ENCODE measurements around the gene IL13RA1.
"Not testable (repeated sequence)": the region's sequence is repeated elsewhere in the genome, so short reads cannot be mapped to it uniquely, and the experiment has no call there.

The IL13RA1 gene

DNA sequence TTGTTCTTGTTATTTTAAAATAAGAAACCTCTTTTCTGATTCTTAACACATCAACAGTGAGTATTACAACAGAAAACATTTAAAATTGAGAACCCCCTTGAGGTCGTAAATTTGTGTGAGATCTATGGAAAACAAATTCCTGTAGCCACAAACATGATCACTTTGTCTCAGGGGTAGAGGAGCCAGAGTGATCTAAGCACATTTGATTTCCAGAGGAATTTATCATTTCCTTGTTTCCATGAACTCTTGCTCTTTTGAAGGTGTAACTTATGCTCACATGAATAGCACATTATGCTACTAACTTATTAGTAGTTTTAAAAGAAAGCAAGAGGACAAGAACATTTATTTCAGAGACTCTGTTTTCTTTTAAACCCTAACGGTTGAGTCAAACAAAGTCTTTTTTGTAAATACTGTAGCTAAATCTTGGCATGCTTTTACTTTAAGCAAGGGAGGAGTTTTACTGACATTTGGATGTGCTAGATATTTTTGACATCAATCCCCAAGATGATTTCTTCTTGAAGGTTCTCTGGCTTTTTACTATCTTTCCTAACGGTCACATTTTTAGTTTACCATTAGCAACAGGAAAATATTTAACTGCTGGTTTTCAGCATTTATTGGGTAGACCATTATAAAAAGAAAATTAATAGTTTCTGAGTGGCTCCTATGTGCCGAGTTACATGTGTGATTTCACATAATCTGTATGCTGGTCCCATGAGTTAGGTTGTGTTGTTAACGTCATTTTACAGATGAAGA, 68.3 kb downstream of the IL13RA1 start:
- FAIRE-seq, result no peak

DNA sequence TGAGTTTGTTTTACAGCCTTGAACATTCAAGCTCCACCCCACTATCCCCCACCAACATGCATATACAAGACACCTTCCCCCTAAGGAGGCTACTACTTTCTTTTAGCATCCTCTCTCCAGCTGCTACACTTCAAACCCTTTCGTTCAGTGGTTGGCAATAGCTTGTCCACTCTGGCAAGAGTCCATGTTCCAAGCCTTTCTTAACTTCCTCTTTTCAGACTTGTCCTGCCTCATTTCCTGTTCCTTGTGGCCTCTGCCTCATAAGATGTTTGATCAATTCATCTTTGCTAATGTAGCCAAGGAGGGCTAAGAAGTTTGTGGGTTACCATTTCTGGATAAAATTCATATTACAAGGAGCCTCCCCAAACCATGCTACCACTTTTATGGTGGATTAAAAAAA, 75.5 kb downstream of the IL13RA1 start:
- no peak for FAIRE-seq

DNA sequence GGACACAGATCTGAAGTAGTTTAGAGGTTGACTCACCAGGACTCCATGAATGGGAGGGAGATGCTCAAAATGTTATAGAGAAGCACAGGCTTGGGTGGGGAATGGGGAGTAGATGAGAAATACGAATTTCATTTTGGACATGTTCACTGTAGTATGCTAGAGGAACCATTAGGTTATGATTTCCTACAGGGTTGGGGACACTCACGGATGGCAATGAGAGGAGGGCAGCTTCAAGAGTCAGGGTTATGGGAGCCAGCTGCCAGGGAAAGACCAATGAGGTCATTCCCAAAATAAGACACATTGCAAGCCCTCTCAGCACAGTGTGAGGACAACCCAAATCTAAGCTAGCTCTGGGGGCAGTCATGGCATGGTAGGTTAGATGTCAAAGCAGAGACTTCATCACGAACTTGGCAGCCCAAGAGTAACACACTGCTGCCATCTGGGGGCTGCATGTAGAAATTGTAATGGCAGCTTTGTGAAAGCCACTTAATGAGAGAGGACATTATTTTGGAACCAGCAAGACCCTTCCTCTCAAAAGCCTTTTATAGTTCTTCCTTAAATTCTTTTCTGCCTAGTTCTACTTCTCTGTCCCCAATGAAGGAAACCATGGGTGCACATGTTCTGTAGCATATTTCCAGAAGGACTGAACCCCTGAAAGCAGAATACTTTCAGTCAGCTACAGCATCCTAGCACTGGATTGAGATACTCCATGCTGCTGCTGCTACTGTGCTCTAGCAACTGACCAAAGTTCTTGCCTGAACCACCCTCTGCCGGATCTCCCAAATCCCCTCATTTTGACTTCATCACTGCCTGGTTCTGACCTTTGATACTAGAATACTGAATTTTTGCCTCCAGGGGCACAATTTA, 80.0 kb downstream of the IL13RA1 start:
- FAIRE-seq, result peak; percentile 37

DNA sequence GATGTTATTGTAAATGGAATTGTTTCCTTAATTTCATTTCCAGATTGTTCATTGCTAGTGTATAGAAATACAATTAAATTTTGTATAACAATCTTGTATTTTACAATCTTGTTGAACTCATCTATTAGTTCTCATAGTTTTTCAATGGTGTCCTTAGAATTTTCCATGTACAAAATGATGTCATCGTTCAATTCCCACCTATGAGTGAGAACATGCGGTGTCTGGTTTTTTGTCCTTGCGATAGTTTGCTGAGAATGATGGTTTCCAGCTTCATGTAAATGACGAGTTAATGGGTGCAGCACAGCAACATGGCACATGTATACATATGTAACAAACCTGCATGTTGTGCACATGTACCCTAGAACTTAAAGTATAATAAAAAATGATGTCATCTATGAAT, 89.9 kb downstream of the IL13RA1 start:
- FAIRE-seq, result not testable (repeated sequence)

DNA sequence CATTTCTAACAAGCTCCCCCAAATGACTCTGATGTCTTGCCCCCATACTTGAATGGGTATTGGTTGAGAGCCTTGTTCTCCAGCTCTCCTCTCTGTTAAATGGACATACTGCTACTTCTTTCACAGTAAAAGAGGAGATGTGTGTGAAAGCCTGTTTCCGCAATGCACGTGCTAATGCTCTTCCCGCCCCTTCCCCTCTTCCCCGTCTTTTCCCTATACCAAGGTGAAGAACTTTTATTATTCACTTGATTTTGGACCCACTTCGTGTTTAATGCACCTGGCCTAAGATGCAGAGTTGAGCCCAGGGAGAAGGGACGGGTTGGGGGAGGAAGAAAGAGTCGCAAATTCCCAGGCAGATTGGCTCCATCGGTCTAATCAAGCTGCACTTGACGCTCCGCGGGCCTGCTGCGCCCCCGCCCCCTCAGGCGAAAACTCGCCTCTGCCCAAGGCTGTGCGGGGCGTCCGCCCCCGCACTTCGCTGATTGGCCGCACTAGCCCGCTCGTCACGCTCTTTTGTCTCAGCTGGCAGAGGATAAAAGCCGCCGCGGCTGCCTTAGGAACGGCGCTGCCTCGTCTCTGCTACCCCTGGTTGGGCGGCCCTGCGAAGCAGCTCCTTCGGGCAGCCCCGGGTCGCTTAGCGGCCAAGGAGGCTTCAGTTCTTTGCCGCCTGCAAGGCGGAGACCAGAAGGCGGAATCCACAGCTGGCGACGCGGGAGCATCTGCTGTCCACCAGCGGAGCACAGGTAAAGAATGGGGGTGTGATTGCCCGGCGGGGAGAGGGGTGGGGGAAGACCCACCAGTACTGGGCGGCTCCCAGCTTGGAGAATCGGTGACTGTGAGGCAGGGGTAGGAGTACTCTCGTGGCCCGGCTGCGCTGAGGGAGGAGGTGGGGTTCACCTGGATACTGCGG, 96.1 kb downstream of the IL13RA1 start, which contains the start of gene ZCCHC12:
ZCCHC12 (plus strand) TSS at position 562 of the 910 bp plus-strand sequence. CDS start 1,421 bp downstream, outside the sequence.
- FAIRE-seq, result no peak

DNA sequence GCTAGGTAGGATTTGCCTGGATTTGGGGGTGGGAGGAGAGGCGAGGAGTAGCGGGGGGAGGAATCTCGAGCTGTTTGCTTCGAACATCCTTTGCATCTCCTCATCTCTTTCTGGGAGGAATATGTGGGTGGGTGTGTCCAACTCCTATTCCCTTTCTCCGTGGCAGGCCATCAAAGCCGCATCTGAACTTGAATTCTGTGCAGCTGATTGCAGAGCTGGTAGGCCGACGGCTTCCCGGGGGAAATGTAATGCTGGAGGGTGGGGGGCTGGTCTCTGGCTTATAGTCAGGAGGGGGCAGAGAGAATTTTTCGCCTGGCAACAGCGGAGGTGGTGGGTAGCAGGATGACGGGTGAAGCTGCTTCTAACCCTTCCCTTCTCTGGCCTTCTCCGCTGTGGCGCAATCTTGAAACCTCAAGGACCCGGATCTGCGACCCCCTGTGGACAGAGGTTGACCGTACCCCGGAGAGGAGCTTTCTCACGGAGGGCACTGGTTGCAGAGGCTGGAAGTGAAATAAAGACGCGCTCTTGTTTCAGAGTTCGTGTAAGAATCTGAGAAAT, 96.8 kb downstream of the IL13RA1 start:
- FAIRE-seq, result no peak

DNA sequence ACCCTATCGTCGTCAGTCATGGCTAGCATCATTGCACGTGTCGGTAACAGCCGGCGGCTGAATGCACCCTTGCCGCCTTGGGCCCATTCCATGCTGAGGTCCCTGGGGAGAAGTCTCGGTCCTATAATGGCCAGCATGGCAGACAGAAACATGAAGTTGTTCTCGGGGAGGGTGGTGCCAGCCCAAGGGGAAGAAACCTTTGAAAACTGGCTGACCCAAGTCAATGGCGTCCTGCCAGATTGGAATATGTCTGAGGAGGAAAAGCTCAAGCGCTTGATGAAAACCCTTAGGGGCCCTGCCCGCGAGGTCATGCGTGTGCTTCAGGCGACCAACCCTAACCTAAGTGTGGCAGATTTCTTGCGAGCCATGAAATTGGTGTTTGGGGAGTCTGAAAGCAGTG, 97.8 kb downstream of the IL13RA1 start:
- FAIRE-seq, result no peak

DNA sequence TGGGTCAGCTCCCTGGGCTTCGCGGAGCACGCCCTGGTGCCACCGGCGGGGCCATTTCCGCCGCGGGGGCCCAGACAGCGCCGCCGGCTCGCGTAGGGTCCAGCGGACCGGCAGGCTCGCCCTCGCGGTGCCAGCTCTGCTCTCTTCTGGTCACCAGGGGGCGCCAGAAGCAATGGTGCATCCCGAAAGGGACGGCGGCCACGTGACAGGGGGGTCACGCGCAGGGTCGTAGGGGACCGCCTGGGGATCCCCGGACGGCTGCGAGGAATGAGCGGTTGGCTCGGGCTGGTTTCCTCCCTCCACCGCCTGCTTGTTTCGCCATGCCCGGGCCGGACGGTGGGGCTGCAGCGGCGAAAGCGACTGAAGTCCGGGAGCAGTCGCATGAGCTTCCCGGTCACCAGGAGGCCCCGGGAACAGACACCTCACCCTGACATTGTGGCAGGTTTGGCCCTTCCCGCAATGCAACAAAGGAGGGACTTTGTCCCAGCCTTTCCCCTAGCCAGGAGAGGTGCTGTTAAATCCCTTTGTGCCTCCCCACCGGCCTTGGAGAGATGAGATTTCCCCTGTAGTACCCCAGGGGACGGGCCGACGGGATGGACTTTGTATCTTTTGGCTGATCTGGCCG, 112.0 kb downstream of the IL13RA1 start:
- no peak for FAIRE-seq

Data from TTC549 (cell line).